Endothelial cell of umbilical vein (primary cell): Measurements from ENCODE around the gene GET4.

Experiments used
- CTCF ChIP-seq, 2 donors: IDR thresholded peaks; 1 replicate in 1 of 2; 2 replicates in 1 of 2; pipeline ENCODE4 v1.5.1; 2011; ENCODE audit warnings: low read length in 2 of 2, mild to moderate bottlenecking in 2 of 2, moderate library complexity in 2 of 2, control low read depth in 1 of 2, inconsistent platforms in 1 of 2, low read depth in 1 of 2; ENCODE audit not compliant: insufficient read depth in 1 of 2; ENCODE audit errors: extremely low read depth in 1 of 2
- EZH2 ChIP-seq: IDR thresholded peaks from 2 replicates; pipeline ENCODE4 v1.6.1; 2012; ENCODE audit warnings: borderline replicate concordance, low read depth, mild to moderate bottlenecking, moderate library complexity, low read length, inconsistent platforms; ENCODE audit not compliant: severe bottlenecking
- JUN ChIP-seq: IDR thresholded peaks from 2 replicates; pipeline ENCODE4 v1.6.1; 2011; ENCODE audit warnings: borderline replicate concordance, low read depth; ENCODE audit not compliant: insufficient read length, insufficient read depth
- MYC ChIP-seq: IDR thresholded peaks from one replicate; pipeline ENCODE4 v1.6.1; 2011; ENCODE audit warnings: mild to moderate bottlenecking, low read depth, low read length
- POLR2A ChIP-seq: IDR thresholded peaks from 2 replicates; pipeline ENCODE4 v1.6.1; 2012; ENCODE audit warnings: low read depth, mild to moderate bottlenecking, control low read depth, low read length
- POLR2AphosphoS5 ChIP-seq: IDR thresholded peaks from 2 replicates; pipeline ENCODE4 v1.6.1; 2012; ENCODE audit warnings: low read depth, mild to moderate bottlenecking, control low read depth, low read length, moderate library complexity; ENCODE audit not compliant: insufficient read depth
- TF ChIP-seq, protein P1 (sequence below): IDR thresholded peaks from 2 replicates; pipeline ENCODE4 v1.6.1; 2011; ENCODE audit not compliant: insufficient read depth, insufficient read length

DNA sequence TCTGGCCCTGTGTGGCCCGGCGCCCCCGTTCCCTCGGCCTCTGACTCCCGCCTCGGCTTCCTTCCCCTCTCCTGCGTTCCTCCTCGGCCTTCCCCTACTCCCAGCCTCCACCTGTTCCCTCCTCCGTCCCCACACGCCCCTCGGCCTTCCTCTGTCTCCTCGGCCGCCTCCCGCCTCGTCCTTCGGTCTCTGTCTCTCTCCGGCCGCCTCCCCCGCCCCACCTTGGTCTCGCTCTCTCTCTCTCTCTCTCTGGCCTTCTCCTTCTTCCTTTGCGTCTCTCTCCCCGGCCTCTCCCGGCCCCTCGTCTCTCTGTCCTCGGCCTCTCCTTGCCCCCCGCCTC, 588 bp downstream of the GET4 start:
- TF ChIP-seq CTCF (IDR thresholded peaks at IDR 0.05; ENCODE audit: extremely low read depth in 1 of 2, insufficient read depth in 1 of 2, low read depth in 1 of 2, low read length in 2 of 2) (no peak), JUN (no peak), POLR2AphosphoS5 (no peak), POLR2A (no peak), EZH2 (no peak), MYC (no peak)
- TF ChIP-seq, protein P1, sequence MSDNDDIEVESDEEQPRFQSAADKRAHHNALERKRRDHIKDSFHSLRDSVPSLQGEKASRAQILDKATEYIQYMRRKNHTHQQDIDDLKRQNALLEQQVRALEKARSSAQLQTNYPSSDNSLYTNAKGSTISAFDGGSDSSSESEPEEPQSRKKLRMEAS, result no peak
